ENCODE results near the gene IER3IP1.

Gene IER3IP1

GRCh38 chr18:47143153-47143552 is 33.0 kb downstream of the IER3IP1 start:
- no peak overlapping the region for H3K27ac ChIP-seq

GRCh38 chr18:47141289-47141688 is 34.9 kb downstream of the IER3IP1 start:
- no peak overlapping the region for H3K27ac ChIP-seq
- no peak for TF ChIP-seq ZFX (IDR thresholded peaks at IDR 0.05; ENCODE audit: borderline replicate concordance)
- no peak for TF ChIP-seq CTCF (IDR thresholded peaks at IDR 0.05)

More at GRCh38 chr18:47143153-47143552, 33.0 kb downstream of the IER3IP1 start:
- TF ChIP-seq ZFX (IDR thresholded peaks at IDR 0.05; ENCODE audit: borderline replicate concordance) (no peak), CTCF (IDR thresholded peaks at IDR 0.05) (no peak)

GRCh38 chr18:47121146-47121545 is 55.0 kb downstream of the IER3IP1 start:
- TF ChIP-seq ZFX (IDR thresholded peaks at IDR 0.05; ENCODE audit: borderline replicate concordance) (no peak), CTCF (IDR thresholded peaks at IDR 0.05) (no peak)
- no peak overlapping the region for H3K27ac ChIP-seq

- no peak overlapping the region for H3K27ac ChIP-seq
- TF ChIP-seq CTCF (IDR thresholded peaks at IDR 0.05) (no peak), ZFX (IDR thresholded peaks at IDR 0.05; ENCODE audit: borderline replicate concordance) (no peak)
Measured at GRCh38 chr18:47120428-47120827, 55.7 kb downstream of the IER3IP1 start.

GRCh38 chr18:47118981-47119380 is 57.2 kb downstream of the IER3IP1 start:
- H3K27ac ChIP-seq = no peak overlapping the region
- no peak for TF ChIP-seq ZFX (IDR thresholded peaks at IDR 0.05; ENCODE audit: borderline replicate concordance)
- no peak for TF ChIP-seq CTCF (IDR thresholded peaks at IDR 0.05)

GRCh38 chr18:47115205-47115604 is 61.0 kb downstream of the IER3IP1 start:
- no peak overlapping the region for H3K27ac ChIP-seq
- TF ChIP-seq CTCF (IDR thresholded peaks at IDR 0.05) = no peak
- TF ChIP-seq ZFX (IDR thresholded peaks at IDR 0.05; ENCODE audit: borderline replicate concordance) = no peak

GRCh38 chr18:47113796-47114540 is 62.2 kb downstream of the IER3IP1 start:
- TF ChIP-seq CTCF (IDR thresholded peaks at IDR 0.05) (no peak), ZFX (IDR thresholded peaks at IDR 0.05; ENCODE audit: borderline replicate concordance) (no peak)
- no peak overlapping the region for H3K27ac ChIP-seq

Data from 22Rv1 (cell line).